Activated T-helper 17 cell treated with anti-CD3 and anti-CD28 coated beads, Interleukin-2, amount 50 U/mL, for 72 hours (primary cell): ENCODE data around the gene DNAL4. TPM values are rescaled to one million over a fixed set of nuclear protein-coding genes. Genes with fewer than 3 reads are reported as not detected.
A peak's percentile ranks its signal among the peaks of the same experiment; 100 is the strongest.
"Not testable (repeated sequence)": the region's sequence is repeated elsewhere in the genome, so short reads cannot be mapped to it uniquely, and the experiment has no call there.

Experiments used
- ATAC-seq: fragments of 150-1000 bp; cut with Tn5 transposase; replicated peaks from 2 replicates; pipeline ENCODE4 v1.10.0; 2021; ENCODE audit warnings: mild to moderate bottlenecking, moderate library complexity
- H3K27ac Mint-ChIP-seq: one replicate; pipeline ENCODE4 v1.8.0; 2022; ENCODE audit warnings: mixed read lengths
- H3K27me3 Mint-ChIP-seq: one replicate; pipeline ENCODE4 v1.8.0; 2022; ENCODE audit warnings: mixed read lengths
- H3K36me3 Mint-ChIP-seq: one replicate; pipeline ENCODE4 v1.8.0; 2022; ENCODE audit warnings: low read depth, mild to moderate bottlenecking, mixed read lengths
- H3K4me1 Mint-ChIP-seq: one replicate; pipeline ENCODE4 v1.8.0; 2022; ENCODE audit warnings: mixed read lengths
- H3K4me3 Mint-ChIP-seq: one replicate; pipeline ENCODE4 v1.8.0; 2022; ENCODE audit warnings: mild to moderate bottlenecking, mixed read lengths
- H3K9me3 Mint-ChIP-seq: one replicate; pipeline ENCODE4 v1.8.0; 2022; ENCODE audit warnings: mixed read lengths
- total RNA-seq, 2 donors: library from RNA; stranded (reverse); gene quantifications; one replicate each; pipeline ENCODE4 v1.2.3, GENCODE V29; 2022

Gene DNAL4
- total RNA-seq, 2 donors from 2014 or later: 5.0 to 5.2 TPM

GRCh38 chr22:38817196-38817595 is 23.3 kb upstream of the DNAL4 start:
- no peak overlapping the region for H3K4me3 Mint-ChIP-seq
- no peaks in the 10 kb centered on the region for H3K4me1 Mint-ChIP-seq
- H3K9me3 Mint-ChIP-seq: no peaks in the 10 kb centered on the region
- no peak overlapping the region for H3K27ac Mint-ChIP-seq
- peaks cover 13% of the 10 kb centered on the region for H3K27me3 Mint-ChIP-seq
- ATAC-seq: no peak
- no peaks in the 10 kb centered on the region for H3K36me3 Mint-ChIP-seq

GRCh38 chr22:38815842-38816241 is 21.9 kb upstream of the DNAL4 start:
- no peaks in the 10 kb centered on the region for H3K36me3 Mint-ChIP-seq

GRCh38 chr22:38811241-38811640 is 17.3 kb upstream of the DNAL4 start:
- Mint-ChIP-seq H3K27me3 (peaks cover 26% of the 10 kb centered on the region), H3K4me1 (no peaks in the 10 kb centered on the region), H3K27ac (no peak overlapping the region), H3K9me3 (peaks cover 4% of the 10 kb centered on the region), H3K4me3 (no peak overlapping the region), H3K36me3 (no peaks in the 10 kb centered on the region)
- no peak for ATAC-seq

More at GRCh38 chr22:38815842-38816241, 21.9 kb upstream of the DNAL4 start:
- no peaks in the 10 kb centered on the region for H3K9me3 Mint-ChIP-seq
- H3K4me1 Mint-ChIP-seq: no peaks in the 10 kb centered on the region
- H3K4me3 Mint-ChIP-seq: no peak overlapping the region
- no peak for ATAC-seq
- H3K27me3 Mint-ChIP-seq: peaks cover 17% of the 10 kb centered on the region
- no peak overlapping the region for H3K27ac Mint-ChIP-seq

DNA sequence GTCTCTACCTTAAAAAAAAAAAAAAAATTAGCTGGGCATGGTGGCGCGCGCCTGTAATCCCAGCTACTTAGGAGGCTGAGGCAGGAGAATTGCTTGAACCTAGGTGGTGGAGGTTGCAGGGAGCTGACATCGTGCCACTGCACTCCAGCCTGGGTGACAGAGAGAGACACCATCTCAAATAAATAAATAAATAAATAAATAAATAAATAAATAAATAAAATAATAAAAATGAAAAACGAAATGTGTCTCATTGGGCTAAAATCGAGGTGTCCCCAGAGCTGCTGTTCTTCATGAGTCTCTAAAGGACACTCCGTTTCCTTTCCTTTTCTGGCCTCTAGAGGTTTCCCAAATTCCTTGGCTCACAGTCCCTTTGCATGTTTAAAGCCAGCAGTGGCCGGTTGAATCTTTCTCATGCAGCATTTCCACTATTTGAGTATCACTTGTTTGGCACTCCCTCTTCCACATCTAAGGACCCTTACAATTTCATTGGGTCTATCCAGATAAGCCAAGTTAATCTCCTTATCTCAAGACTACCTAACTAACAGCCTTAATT is 11.2 kb upstream of the DNAL4 start:
- H3K36me3 Mint-ChIP-seq, ATAC-seq, H3K4me3 Mint-ChIP-seq, H3K4me1 Mint-ChIP-seq, H3K9me3 Mint-ChIP-seq, H3K27ac Mint-ChIP-seq: not testable (repeated sequence)
- peaks cover 18% of the 10 kb centered on the region for H3K27me3 Mint-ChIP-seq

- Mint-ChIP-seq H3K27ac (no peak overlapping the region), H3K36me3 (no peaks in the 10 kb centered on the region), H3K4me1 (peaks cover 7% of the 10 kb centered on the region), H3K4me3 (no peak overlapping the region), H3K27me3 (peaks cover 24% of the 10 kb centered on the region), H3K9me3 (peaks cover 5% of the 10 kb centered on the region)
- ATAC-seq: no peak
Observed at GRCh38 chr22:38802671-38803121, 8.8 kb upstream of the DNAL4 start.

GRCh38 chr22:38799265-38800002 is 5.5 kb upstream of the DNAL4 start:
- Mint-ChIP-seq H3K27me3 (peaks cover 42% of the 10 kb centered on the region), H3K27ac (no peak overlapping the region), H3K4me1 (peaks cover 7% of the 10 kb centered on the region), H3K9me3 (peaks cover 5% of the 10 kb centered on the region), H3K36me3 (no peaks in the 10 kb centered on the region), H3K4me3 (no peak overlapping the region)
- ATAC-seq: no peak

- peaks cover 42% of the 10 kb centered on the region for H3K27me3 Mint-ChIP-seq
- H3K4me1 Mint-ChIP-seq: peaks cover 7% of the 10 kb centered on the region
- ATAC-seq: no peak
- no peak overlapping the region for H3K27ac Mint-ChIP-seq
- no peak overlapping the region for H3K4me3 Mint-ChIP-seq
- H3K9me3 Mint-ChIP-seq: peaks cover 5% of the 10 kb centered on the region
- H3K36me3 Mint-ChIP-seq: no peaks in the 10 kb centered on the region
Observed at GRCh38 chr22:38798496-38798895, 4.6 kb upstream of the DNAL4 start.

DNA sequence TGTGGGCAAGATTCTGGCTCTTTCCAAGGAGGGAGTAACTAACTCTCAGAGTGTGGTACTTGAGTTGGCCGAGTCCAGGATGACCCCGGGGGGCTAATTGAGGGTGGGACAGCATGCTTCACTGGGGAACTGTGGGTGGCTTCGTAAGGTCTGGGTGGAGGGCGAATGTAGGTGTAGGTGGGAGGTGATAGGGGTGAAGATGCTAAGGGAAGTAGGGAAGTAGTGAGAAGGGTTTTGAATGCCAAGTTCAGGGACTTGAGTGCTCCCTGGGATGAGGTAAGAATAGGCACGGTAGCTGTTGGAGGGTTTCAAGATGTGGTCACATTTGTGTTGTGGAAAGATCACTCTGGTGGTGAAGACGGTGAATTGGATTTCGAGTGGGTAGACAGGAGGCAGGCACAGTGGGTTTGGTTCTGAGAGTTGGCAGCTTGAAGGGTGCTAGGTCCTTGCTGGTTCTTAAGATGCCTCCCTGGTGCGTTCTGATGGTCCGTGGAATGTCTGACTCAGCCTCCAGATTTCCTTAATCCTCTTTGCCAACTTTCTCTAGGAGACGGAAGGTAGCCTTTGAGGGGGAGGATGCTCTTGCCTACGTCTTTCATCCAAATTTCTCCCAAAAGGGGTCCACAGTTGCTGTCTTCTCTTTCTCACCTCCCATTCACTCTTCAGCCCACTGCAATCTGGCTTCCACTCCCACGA is 2.5 kb upstream of the DNAL4 start:
- H3K27ac Mint-ChIP-seq: no peak overlapping the region
- peaks cover 13% of the 10 kb centered on the region for H3K4me1 Mint-ChIP-seq
- H3K4me3 Mint-ChIP-seq: no peak overlapping the region
- peaks cover 5% of the 10 kb centered on the region for H3K9me3 Mint-ChIP-seq
- peaks cover 36% of the 10 kb centered on the region for H3K27me3 Mint-ChIP-seq
- no peaks in the 10 kb centered on the region for H3K36me3 Mint-ChIP-seq
- ATAC-seq: no peak

DNA sequence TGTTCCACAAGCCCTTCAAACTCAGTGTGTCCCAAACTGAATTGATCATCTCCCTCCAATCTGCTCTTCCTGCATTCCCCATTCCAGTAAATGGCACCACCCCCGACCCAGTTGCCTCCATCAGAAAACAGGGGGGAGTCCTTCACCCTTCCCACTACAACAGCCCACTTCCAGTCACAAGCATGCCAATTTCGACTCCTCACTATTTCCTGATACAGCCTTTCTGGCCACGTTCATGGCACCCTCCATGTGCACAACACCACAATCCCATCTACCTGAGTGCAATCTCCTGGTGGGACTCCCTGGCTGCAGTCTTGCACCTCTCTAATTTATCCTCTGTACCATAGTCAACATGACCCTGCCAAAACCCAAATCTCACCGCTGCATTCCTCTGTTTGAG is 1.6 kb upstream of the DNAL4 start:
- Mint-ChIP-seq H3K27ac (no peak overlapping the region), H3K27me3 (peaks cover 30% of the 10 kb centered on the region), H3K4me3 (no peak overlapping the region), H3K36me3 (no peaks in the 10 kb centered on the region), H3K4me1 (peaks cover 13% of the 10 kb centered on the region), H3K9me3 (peaks cover 5% of the 10 kb centered on the region)
- no peak for ATAC-seq

GRCh38 chr22:38793317-38793716 is 626 bp downstream of the DNAL4 start:
- Mint-ChIP-seq H3K27ac (peak overlapping the region; percentile 86), H3K9me3 (no peaks in the 10 kb centered on the region), H3K27me3 (peaks cover 24% of the 10 kb centered on the region), H3K36me3 (no peaks in the 10 kb centered on the region), H3K4me3 (peak overlapping the region; percentile 84), H3K4me1 (peaks cover 8% of the 10 kb centered on the region)
- ATAC-seq: no peak

DNA sequence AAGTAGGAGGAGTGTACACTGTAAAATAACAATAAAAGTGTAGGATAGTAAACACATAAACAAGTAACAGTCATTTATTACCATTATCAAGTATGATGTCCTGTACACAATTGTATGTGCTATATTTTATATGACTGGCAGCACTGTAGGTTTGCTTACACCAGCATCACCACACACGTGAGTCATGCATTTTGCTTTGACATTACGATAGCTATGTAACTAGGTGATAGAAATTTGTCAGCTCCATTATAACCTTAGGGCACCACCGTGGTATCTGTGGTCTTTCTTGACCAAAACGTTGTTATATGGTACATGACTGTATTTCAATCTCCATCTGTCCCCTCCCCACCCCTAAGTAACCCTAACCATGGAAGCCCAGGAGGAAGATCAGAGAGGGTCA is 1.1 kb downstream of the DNAL4 start:
- H3K27me3 Mint-ChIP-seq: peaks cover 19% of the 10 kb centered on the region
- peak overlapping the region; percentile 86 for H3K27ac Mint-ChIP-seq
- peak; percentile 43 for ATAC-seq
- no peaks in the 10 kb centered on the region for H3K9me3 Mint-ChIP-seq
- peak overlapping the region; percentile 84 for H3K4me3 Mint-ChIP-seq
- peaks cover 6% of the 10 kb centered on the region for H3K4me1 Mint-ChIP-seq
- H3K36me3 Mint-ChIP-seq: no peaks in the 10 kb centered on the region

DNA sequence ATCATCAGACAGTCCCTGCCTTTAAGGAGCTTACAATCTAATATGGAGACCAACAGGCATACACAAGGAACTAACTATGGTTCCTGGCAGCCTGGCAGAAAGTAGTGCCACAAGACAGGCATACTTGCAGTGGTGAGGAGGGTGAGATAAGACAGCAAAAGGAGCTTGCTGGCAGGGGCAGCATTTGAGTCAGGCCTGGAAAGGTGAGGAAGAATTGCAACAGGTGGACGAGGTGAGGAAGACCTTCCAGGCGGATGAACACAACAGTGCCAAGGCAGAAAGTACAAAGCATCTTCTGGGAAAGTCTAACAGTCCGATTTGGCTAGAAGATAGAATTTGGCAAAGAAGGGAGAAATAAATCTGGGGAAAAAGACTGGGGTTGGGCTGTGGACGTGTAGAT is 4.3 kb downstream of the DNAL4 start:
- Mint-ChIP-seq H3K9me3 (no peaks in the 10 kb centered on the region), H3K27me3 (no peaks in the 10 kb centered on the region), H3K36me3 (no peaks in the 10 kb centered on the region), H3K4me1 (peaks cover 6% of the 10 kb centered on the region), H3K27ac (no peak overlapping the region), H3K4me3 (no peak overlapping the region)
- ATAC-seq: no peak

DNA sequence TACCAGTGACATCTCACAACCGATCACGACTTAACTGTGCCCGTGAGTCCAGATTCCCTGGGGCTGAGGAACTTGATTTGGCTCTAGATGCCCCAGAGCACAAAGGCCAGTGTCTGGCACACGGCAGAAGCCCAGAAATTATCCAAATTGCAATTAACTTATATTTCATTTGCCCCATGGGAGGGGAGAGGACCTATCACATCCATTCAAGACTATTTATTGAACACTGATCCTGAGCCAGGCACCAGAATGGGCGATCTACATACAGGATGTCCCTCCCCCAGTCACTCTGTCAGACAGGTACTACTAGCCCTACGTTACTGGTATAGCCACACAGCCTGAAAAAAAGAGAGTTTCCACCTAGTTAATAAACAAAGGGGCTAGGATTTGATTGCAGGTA is 5.1 kb downstream of the DNAL4 start:
- H3K27me3 Mint-ChIP-seq: no peaks in the 10 kb centered on the region
- no peak for ATAC-seq
- H3K27ac Mint-ChIP-seq: no peak overlapping the region
- H3K9me3 Mint-ChIP-seq: no peaks in the 10 kb centered on the region
- H3K36me3 Mint-ChIP-seq: no peaks in the 10 kb centered on the region
- no peak overlapping the region for H3K4me3 Mint-ChIP-seq
- peaks cover 6% of the 10 kb centered on the region for H3K4me1 Mint-ChIP-seq

DNA sequence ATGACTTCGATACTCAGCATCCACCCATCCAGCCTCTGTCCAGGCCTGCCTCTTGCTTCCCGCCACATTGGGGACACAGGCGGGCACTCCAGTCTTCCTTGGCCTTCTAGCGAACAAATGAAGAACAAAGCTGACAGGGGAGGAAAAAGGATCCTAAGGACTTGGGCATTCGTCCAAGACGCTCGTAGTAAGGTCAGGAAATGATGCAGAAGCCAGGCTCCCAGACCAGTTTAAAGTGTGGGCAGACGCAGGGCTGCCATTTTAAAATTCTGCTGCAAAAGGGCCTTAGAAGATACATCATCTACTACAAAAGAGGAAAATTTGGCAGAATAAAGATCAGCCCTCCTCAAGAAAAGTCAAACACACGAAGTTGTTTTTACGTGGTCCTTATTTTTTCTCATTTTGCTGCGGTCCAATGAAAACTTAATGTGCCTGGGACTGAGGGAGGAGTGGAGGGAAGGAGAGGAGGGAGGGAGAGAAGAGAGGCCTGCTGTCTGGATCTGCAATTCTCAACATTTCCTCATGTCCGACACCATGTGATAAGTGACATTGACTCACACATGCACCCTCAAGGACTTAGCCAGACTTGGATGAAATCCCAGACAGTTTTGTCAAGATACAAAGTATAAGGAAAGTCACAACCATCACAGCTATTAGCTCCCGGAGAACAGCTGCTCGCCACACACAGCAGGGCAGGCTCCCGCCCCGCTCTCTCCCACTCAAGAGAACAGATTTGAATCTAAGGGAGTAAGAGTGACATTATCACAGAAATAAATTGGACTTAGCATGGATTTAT is 5.7 kb downstream of the DNAL4 start:
- no peak overlapping the region for H3K4me3 Mint-ChIP-seq
- H3K9me3 Mint-ChIP-seq: no peaks in the 10 kb centered on the region
- no peaks in the 10 kb centered on the region for H3K36me3 Mint-ChIP-seq
- H3K27ac Mint-ChIP-seq: no peak overlapping the region
- H3K4me1 Mint-ChIP-seq: peaks cover 4% of the 10 kb centered on the region
- no peak for ATAC-seq
- no peaks in the 10 kb centered on the region for H3K27me3 Mint-ChIP-seq
